GM20000 (cell line): ENCODE measurements around the gene ROBO4.

Experiments used
- DNase-seq: peaks from one replicate; pipeline ENCODE4 v3.0.0; 2012; ENCODE audit warnings: low spot score
- TF ChIP-seq, protein P1 (sequence below): IDR thresholded peaks from 2 replicates; pipeline ENCODE4 v1.5.1; 2012; ENCODE audit warnings: mild to moderate bottlenecking, control low read depth; ENCODE audit errors: extremely low read depth, missing control alignments

The ROBO4 gene

DNA sequence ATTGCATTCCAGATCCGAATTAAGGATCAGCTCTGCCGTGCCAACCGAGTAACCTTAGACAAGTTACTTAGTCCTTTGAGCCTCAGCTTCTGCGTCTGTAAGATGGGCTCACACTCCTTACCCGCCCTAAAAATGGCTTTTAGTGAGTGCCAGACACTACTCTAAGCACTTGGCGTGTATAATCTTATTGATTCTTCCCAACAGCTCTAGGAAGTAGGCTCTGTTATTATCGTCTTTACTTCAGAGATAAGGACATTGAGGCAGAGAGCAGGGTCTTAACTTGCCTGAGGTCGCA is 54.1 kb downstream of the ROBO4 start:
- TF ChIP-seq, protein P1, sequence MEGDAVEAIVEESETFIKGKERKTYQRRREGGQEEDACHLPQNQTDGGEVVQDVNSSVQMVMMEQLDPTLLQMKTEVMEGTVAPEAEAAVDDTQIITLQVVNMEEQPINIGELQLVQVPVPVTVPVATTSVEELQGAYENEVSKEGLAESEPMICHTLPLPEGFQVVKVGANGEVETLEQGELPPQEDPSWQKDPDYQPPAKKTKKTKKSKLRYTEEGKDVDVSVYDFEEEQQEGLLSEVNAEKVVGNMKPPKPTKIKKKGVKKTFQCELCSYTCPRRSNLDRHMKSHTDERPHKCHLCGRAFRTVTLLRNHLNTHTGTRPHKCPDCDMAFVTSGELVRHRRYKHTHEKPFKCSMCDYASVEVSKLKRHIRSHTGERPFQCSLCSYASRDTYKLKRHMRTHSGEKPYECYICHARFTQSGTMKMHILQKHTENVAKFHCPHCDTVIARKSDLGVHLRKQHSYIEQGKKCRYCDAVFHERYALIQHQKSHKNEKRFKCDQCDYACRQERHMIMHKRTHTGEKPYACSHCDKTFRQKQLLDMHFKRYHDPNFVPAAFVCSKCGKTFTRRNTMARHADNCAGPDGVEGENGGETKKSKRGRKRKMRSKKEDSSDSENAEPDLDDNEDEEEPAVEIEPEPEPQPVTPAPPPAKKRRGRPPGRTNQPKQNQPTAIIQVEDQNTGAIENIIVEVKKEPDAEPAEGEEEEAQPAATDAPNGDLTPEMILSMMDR = no peak
- no peak for DNase-seq

DNA sequence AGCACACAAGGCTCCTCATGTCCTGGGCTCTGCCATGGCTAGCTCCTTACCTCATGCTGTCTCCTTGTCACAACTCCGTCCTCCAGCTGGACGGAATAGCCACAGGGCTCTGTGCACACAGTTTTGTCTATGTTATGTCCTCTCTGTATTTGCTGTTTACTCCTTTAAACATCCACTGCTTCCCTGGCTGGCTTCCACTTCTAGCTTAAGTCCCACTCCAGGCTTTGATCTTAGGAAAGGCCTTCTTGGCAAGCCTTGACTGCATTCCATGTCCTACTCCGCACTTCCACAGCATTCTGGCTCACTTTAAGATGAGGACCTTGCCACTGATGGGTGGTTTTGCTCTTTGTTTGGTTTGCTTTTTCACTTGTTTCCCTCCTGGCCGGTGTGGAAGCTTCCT is 55.4 kb downstream of the ROBO4 start:
- DNase-seq = no peak

DNA sequence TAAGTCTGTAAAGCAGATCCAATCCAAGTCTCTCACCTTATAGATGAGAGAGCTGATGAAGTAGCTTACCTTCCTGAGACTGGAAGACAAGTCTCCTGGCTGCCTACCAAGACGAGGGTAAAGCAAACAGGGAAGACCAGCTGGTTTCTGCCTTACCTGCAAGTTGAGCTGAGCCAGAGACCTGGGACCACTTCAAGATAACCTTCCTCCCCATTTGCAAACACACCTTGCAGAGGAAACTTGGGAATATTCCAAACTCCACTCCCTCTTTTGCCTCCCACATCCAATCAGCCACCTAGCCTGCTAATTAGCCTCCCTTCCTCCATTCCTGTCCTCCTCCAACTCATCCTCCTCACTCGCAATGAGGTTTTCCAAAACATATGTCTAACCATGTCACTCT is 55.8 kb downstream of the ROBO4 start:
- TF ChIP-seq, protein P1 = no peak
- no peak for DNase-seq

More for the DNA sequence above, 55.4 kb downstream of the ROBO4 start:
- TF ChIP-seq, protein P1 = no peak

DNA sequence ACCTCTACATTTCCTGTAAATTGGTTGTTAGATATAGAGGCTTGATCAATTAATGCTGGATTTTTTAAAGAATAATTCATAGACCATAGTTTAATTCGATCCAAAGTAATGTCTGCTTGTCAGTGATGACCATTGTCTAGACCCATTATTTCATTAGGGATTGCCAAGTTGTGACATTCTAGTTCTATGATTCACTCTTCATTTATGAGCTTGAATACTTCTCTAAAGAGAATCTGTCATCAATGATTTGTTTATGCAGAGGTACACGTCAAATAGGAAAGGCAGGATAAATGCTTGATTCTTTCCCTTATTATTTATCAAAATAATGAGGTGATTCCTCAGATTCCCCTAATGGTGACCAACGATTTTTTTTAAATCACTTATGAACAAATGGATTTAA is 56.5 kb downstream of the ROBO4 start:
- DNase-seq = no peak
- TF ChIP-seq, protein P1 = no peak

DNA sequence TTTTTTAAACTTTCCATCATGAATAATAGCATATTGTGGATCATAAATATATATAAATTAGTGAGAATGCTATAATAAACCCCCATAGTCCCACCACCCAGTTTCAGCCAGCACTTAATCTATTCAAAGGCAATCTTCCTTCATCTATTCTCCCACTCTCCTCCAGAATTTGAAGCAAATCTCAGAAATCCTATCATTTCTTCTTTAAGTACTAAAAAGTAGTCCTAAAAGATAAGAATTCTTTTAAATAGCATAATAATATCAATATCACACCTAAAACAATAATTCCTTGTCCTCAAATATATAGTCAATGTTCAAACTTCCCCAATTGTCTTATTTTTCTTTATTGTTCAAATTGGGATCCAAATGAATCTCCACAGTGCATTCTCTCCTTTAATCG is 57.0 kb downstream of the ROBO4 start:
- DNase-seq = no peak
- TF ChIP-seq, protein P1 = no peak

DNA sequence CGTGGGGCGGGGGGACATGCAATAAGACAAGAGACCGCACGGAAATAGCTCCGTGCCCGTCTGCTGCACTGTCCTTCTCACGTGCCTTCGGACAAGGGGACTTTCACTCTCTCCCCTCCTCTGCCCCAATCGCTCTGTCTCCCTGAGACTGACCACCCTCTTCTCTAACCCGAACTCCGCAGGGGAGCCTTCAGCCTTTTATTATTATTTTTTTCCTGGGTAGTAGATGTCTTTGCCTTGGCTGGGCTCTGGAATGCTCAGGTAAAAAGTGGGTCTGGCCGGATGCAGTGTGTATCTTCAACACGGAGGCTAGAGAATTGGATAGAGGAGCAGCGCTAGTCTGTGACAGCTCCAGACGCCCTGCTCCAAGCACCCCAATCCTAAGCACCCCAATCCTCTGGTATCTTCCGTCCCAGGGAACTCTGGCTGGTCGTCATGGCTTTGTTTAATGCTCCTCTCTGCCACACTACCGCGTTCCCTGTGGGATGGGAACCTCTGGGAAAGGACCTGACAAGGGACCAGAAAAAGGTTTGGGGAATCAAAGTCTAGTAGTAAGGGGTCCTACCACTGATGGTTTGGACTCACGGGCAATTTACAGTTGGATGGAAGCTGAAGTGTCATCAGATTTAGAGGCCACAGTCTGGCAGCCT is 57.6 kb downstream of the ROBO4 start:
- TF ChIP-seq, protein P1 = no peak

DNA sequence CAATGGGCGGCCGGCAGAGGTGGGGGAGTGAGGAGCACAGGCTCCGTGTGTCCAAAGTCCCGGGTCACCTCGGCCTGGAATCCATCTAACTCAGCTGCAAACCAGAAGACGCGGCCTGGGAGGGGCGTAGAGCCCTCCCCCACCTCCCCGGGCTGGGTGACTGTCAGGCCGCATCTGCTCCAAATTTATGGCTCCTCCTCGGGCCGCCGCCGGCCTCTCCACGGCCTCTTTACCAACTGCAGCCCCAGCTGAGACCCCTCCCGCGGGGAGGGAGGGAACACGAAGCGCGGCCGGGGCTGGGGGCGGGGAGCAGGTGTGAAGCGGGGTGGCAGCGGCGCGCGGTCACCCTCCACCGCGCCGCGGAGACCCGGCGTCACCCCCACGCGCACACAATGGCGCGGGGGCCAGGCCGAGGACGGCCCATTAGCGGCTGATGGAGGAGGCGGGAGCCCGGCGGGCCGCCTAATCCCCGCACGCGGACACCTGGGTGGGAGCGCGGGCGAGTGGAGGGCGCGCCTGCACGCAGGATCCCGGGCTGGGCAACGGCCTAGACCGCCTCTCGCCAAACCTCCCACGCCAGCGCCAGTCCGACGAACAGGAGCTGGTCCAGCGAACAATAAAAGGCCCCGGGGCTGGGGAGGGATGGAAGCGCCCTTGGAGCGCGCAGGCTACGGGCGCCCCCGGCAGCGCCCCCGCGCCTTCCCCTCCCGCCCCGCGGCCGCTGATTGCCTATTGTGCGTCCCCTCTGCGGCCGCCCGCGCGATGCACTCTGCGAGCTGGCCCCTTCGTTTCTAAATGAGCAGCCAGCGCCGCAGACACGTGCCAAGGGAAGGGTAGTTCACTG is 58.3 kb downstream of the ROBO4 start:
- TF ChIP-seq, protein P1 = no peak
- DNase-seq = no peak

More for the DNA sequence above, 57.6 kb downstream of the ROBO4 start:
- DNase-seq = no peak
